RWPE2 (cell line): ENCODE results near the gene SLBP.

ENCODE experiments used
- ATAC-seq: fragments of 200-7000 bp; cut with Tn5 transposase; 3 replicates; pipeline ENCODE4 v1.9.1; 2021; ENCODE audit warnings: low read depth
- DNase-seq: peaks from one replicate; pipeline ENCODE4 v3.0.0-alpha.2; 2020; ENCODE audit warnings: low spot score
- H3K27ac ChIP-seq: fragments of 450-650 bp; 2 replicates; pipeline ENCODE4 v1.5.1; 2017; ENCODE audit warnings: mild to moderate bottlenecking; ENCODE audit not compliant: poor library complexity, severe bottlenecking
- H3K27me3 ChIP-seq: fragments of 250-450 bp; sonication (Bioruptor Pico); 2 replicates; pipeline ENCODE4 v1.5.1; 2021; ENCODE audit warnings: mild to moderate bottlenecking, moderate library complexity; ENCODE audit not compliant: insufficient read depth, poor library complexity, severe bottlenecking
- H3K36me3 ChIP-seq: fragments of 250-450 bp; sonication (Bioruptor Pico); 2 replicates; pipeline ENCODE4 v1.5.1; 2020; ENCODE audit warnings: low read depth, mild to moderate bottlenecking, moderate library complexity
- H3K4me1 ChIP-seq: fragments of 250-450 bp; sonication (Bioruptor Pico); 2 replicates; pipeline ENCODE4 v1.5.1; 2021; ENCODE audit warnings: mild to moderate bottlenecking, moderate library complexity; ENCODE audit not compliant: insufficient read depth, poor library complexity, severe bottlenecking
- H3K4me3 ChIP-seq: fragments of 250-450 bp; sonication (Bioruptor Pico); 2 replicates; pipeline ENCODE4 v1.5.1; 2021; ENCODE audit warnings: mild to moderate bottlenecking, moderate library complexity; ENCODE audit not compliant: severe bottlenecking
- H3K9me3 ChIP-seq: fragments of 250-450 bp; sonication (Bioruptor Pico); 2 replicates; pipeline ENCODE4 v1.5.1; 2021; ENCODE audit warnings: mild to moderate bottlenecking, moderate library complexity; ENCODE audit not compliant: severe bottlenecking
- TF ChIP-seq, protein P1 (sequence below): fragments of 450-650 bp; IDR thresholded peaks from one replicate; pipeline ENCODE4 v1.5.1; 2017; ENCODE audit warnings: mild to moderate bottlenecking, moderate library complexity; ENCODE audit not compliant: poor library complexity, severe bottlenecking

The SLBP gene

DNA sequence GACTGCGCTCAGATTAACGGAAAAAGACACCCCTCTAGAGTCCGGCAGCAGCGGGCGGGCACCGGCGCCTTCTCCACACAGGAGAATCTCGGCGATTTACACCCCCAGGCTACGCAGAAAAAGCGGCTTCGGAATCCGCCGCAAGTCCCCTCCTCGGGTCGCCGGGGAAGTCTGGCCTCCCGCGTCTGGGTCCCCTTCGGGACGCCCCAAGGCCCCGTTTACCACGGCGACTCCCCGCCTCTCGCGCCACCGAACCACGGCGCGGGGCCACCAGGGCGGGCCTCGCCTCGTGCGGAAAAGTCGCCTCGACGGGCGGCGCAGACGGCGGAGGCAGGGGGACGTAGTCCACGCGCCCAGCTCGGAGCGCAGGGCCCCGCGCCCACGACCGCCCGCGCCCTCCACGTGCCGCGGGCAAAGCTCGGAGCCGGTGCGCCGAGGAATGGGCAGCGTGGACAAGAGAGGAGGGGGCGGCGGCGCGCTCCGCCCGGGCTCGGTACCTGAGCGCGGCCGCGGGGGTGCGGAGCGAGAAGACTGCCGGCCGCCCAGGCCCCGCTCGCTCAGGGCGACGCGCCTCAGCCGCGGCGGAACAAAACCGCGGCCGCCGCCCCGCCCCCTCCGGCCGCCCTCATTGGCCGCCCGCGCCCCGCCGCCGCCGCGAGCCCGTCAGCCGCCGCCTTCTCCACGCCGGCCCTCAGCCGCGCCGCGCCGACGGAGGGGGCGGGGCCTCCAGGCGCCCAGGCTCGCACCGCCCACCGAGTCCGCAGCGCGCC lies 28.2 kb downstream of the SLBP start, which contains the start of gene FAM53A:
FAM53A (minus strand) TSS at position 578 of the 770 bp plus-strand sequence. CDS start 15,572 bp downstream, outside the sequence.
- Histone ChIP-seq H3K27ac (peak within 1 kb of the TSS; percentile 59), H3K27me3 (no peaks in the 10 kb centered on the region), H3K9me3 (no peaks in the 10 kb centered on the region), H3K4me1 (peaks cover 2% of the 10 kb centered on the region), H3K36me3 (no peaks in the 10 kb centered on the region), H3K4me3 (peak within 1 kb of the TSS; percentile 54)
- DNase-seq (peak; percentile 80), ATAC-seq (peak; percentile 79)
- TF ChIP-seq, protein P1, sequence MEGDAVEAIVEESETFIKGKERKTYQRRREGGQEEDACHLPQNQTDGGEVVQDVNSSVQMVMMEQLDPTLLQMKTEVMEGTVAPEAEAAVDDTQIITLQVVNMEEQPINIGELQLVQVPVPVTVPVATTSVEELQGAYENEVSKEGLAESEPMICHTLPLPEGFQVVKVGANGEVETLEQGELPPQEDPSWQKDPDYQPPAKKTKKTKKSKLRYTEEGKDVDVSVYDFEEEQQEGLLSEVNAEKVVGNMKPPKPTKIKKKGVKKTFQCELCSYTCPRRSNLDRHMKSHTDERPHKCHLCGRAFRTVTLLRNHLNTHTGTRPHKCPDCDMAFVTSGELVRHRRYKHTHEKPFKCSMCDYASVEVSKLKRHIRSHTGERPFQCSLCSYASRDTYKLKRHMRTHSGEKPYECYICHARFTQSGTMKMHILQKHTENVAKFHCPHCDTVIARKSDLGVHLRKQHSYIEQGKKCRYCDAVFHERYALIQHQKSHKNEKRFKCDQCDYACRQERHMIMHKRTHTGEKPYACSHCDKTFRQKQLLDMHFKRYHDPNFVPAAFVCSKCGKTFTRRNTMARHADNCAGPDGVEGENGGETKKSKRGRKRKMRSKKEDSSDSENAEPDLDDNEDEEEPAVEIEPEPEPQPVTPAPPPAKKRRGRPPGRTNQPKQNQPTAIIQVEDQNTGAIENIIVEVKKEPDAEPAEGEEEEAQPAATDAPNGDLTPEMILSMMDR: no peak

DNA sequence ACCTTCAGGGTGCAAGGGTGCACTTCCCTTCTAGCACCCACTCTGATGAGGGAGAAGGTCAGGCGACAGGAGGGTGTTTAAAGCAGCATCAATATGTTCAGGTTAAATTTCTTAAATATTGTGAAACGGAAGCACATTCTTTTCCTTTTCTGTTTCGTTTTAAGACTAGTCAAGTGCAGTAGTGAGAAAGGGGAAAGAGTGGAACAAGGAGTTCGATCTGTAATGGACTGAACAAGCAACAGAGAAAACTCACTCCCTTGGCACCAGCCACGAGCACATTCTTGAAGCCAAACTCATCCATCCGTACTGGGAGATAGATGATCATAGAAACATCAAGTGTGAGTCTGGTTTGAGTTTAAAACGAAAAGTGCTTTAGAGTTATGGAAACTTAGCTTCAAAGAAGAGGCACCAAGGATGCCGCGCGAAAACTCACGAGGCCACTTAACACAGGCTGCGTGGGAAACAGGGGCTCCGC lies 28.8 kb downstream of the SLBP start:
- peak overlapping the region; percentile 54 for H3K4me3 ChIP-seq
- ATAC-seq (peak; percentile 43), DNase-seq (no peak)

DNA sequence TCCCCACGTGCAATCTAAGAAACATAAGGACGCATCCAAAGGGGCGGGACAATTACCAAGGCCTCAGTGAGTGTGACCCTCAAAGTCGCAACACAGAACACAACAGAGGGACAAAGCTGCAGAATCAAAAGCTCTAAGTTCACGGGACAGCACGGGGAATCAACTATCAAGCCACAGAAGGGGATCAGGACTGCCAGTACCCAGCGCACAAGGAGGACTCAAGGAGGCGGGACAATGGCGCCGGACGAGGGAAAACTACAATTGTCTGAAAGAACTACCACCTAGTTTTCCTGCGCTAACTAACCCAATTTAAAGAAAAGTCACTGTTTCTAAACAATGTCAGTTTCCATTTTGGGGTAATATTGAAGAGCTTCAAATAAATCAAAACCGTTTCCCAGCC lies 29.3 kb downstream of the SLBP start:
- Histone ChIP-seq H3K9me3 (no peaks in the 10 kb centered on the region), H3K27ac (peak overlapping the region; percentile 59), H3K27me3 (no peaks in the 10 kb centered on the region), H3K36me3 (no peaks in the 10 kb centered on the region), H3K4me3 (no peak overlapping the region), H3K4me1 (peaks cover 2% of the 10 kb centered on the region)
- ATAC-seq (no peak), DNase-seq (no peak)
- TF ChIP-seq, protein P1: no peak

More for the DNA sequence above, 28.8 kb downstream of the SLBP start:
- H3K36me3 ChIP-seq: no peaks in the 10 kb centered on the region
- H3K27me3 ChIP-seq: no peaks in the 10 kb centered on the region
- H3K27ac ChIP-seq: peak overlapping the region; percentile 59
- peaks cover 2% of the 10 kb centered on the region for H3K4me1 ChIP-seq
- no peaks in the 10 kb centered on the region for H3K9me3 ChIP-seq
- TF ChIP-seq, protein P1: no peak

DNA sequence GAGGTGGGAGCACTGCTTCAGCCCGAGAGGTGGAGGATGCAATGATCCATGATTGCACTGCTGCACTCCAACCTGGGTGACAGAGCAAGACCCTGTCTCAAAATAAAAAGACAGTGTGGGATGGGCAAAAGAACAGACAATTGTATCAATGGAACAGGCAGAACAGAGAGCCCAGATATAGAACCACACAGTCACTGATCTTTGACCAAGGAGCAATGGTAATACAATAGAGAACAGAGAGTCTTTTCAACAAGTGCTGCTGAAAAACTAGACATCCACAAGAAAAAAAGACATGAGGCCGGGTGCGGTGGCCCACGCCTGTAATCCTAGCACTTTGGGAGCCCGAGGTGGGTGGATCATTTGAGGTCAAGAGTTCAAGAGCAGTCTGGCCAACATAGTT lies 33.9 kb downstream of the SLBP start:
- Histone ChIP-seq H3K4me1 (peaks cover 2% of the 10 kb centered on the region), H3K36me3 (no peaks in the 10 kb centered on the region), H3K27me3 (no peaks in the 10 kb centered on the region), H3K4me3 (no peak overlapping the region), H3K9me3 (no peaks in the 10 kb centered on the region), H3K27ac (no peak overlapping the region)
- ATAC-seq (no peak), DNase-seq (no peak)
- TF ChIP-seq, protein P1: no peak
